GM23338 (cell line): ENCODE results near the gene KHK.

ENCODE experiments used
- CREB1 ChIP-seq: fragments of 250-450 bp; sonication (Bioruptor Pico); IDR thresholded peaks from 2 replicates; pipeline ENCODE4 v1.5.0; 2020; ENCODE audit warnings: low read depth, mild to moderate bottlenecking, moderate library complexity
- CTCF ChIP-seq, 2 experiments: fragments of 200-600 bp in 1 of 2; sonication (generic) in 1 of 2; conservative IDR thresholded peaks; 2 replicates each; pipeline versions ENCODE4 v1.5.1 to v1.6.1; 2016 to 2017; ENCODE audit warnings: antibody characterized with exemption in 2 of 2, low read depth in 2 of 2, mild to moderate bottlenecking in 2 of 2, moderate library complexity in 1 of 2
- ETS1 ChIP-seq: IDR thresholded peaks from 2 replicates; pipeline ENCODE4 v1.6.1; 2016; ENCODE audit warnings: antibody characterized with exemption
- EZH2 ChIP-seq: fragments of 200-600 bp; sonication (generic); IDR thresholded peaks from one replicate; pipeline ENCODE4 v1.8.0; 2017; ENCODE audit warnings: antibody characterized with exemption, mild to moderate bottlenecking, low read depth; ENCODE audit not compliant: unreplicated experiment
- EZH2phosphoT487 ChIP-seq: fragments of 200-600 bp; sonication (generic); IDR thresholded peaks from one replicate; pipeline ENCODE4 v1.8.1; 2018; ENCODE audit warnings: antibody characterized with exemption; ENCODE audit not compliant: unreplicated experiment
- JUNB ChIP-seq: IDR thresholded peaks from one replicate; pipeline ENCODE4 v1.6.1; 2016; ENCODE audit warnings: antibody characterized with exemption; ENCODE audit not compliant: unreplicated experiment
- NANOG ChIP-seq: IDR thresholded peaks from 2 replicates; pipeline ENCODE4 v1.6.1; 2016; ENCODE audit warnings: antibody characterized with exemption, borderline replicate concordance
- POLR2AphosphoS5 ChIP-seq: IDR thresholded peaks from 2 replicates; pipeline ENCODE4 v1.6.1; 2016; ENCODE audit warnings: antibody characterized with exemption, low read depth
- REST ChIP-seq: IDR thresholded peaks from one replicate; pipeline ENCODE4 v1.6.1; 2018; ENCODE audit warnings: antibody characterized with exemption; ENCODE audit not compliant: unreplicated experiment
- STAT1 ChIP-seq: IDR thresholded peaks from one replicate; pipeline ENCODE4 v1.6.1; 2016; ENCODE audit warnings: antibody characterized with exemption; ENCODE audit not compliant: unreplicated experiment
- ZNF114 ChIP-seq: fragments of 250-450 bp; sonication (Bioruptor Pico); IDR thresholded peaks from 2 replicates; pipeline ENCODE4 v1.5.0; 2020; ENCODE audit warnings: mild to moderate bottlenecking, moderate library complexity
- ZNF331 ChIP-seq: fragments of 250-450 bp; sonication (Bioruptor Pico); IDR thresholded peaks from 2 replicates; pipeline ENCODE4 v1.5.0; 2020; ENCODE audit warnings: low read depth, mild to moderate bottlenecking, moderate library complexity
- ZNF462 ChIP-seq: fragments of 250-450 bp; sonication (Bioruptor Pico); IDR thresholded peaks from 2 replicates; pipeline ENCODE4 v1.5.0; 2020; ENCODE audit warnings: mild to moderate bottlenecking, moderate library complexity

GRCh38 chr2:27077231-27077630 lies 9.3 kb upstream of the KHK start:
- TF ChIP-seq CTCF (conservative IDR thresholded peaks at IDR 0.05; ENCODE audit: low read depth in 2 of 2) (no peak), POLR2AphosphoS5 (no peak), REST (no peak), CREB1 (CRISPR knock-in tag) (no peak), EZH2 (no peak), STAT1 (no peak), EZH2phosphoT487 (no peak), JUNB (no peak), NANOG (no peak), ETS1 (no peak), ZNF331 (no peak), ZNF114 (no peak), ZNF462 (CRISPR knock-in tag) (no peak)
